ENCODE results near the gene C8A.

C8A gene

GRCh38 chr1:56898005-56898373 is 43.4 kb downstream of the C8A start:
- TF ChIP-seq CTCF (conservative IDR thresholded peaks at IDR 0.05; ENCODE audit: low read depth, low read length) = no peak
- no peak for DNase-seq (ENCODE audit: low read depth)
- H3K4me3 ChIP-seq (ENCODE audit: low read length) = no peak overlapping the region

- no peak for DNase-seq (ENCODE audit: low read depth)
- H3K4me3 ChIP-seq (ENCODE audit: low read length) = no peak overlapping the region
- no peak for TF ChIP-seq CTCF (conservative IDR thresholded peaks at IDR 0.05; ENCODE audit: low read depth, low read length)
Observed at GRCh38 chr1:56898879-56899278, 44.3 kb downstream of the C8A start.

- no peak for DNase-seq (ENCODE audit: low read depth)
- H3K4me3 ChIP-seq (ENCODE audit: low read length) = no peak overlapping the region
- TF ChIP-seq CTCF (conservative IDR thresholded peaks at IDR 0.05; ENCODE audit: low read depth, low read length) = no peak
Observed at GRCh38 chr1:56901716-56902115, 47.1 kb downstream of the C8A start.

- no peak for DNase-seq (ENCODE audit: low read depth)
- no peak overlapping the region for H3K4me3 ChIP-seq (ENCODE audit: low read length)
- no peak for TF ChIP-seq CTCF (conservative IDR thresholded peaks at IDR 0.05; ENCODE audit: low read depth, low read length)
Observed at GRCh38 chr1:56903778-56904177, 49.2 kb downstream of the C8A start.

GRCh38 chr1:56904663-56905397 is 50.2 kb downstream of the C8A start:
- no peak for TF ChIP-seq CTCF (conservative IDR thresholded peaks at IDR 0.05; ENCODE audit: low read depth, low read length)
- no peak overlapping the region for H3K4me3 ChIP-seq (ENCODE audit: low read length)
- no peak for DNase-seq (ENCODE audit: low read depth)

- no peak for DNase-seq (ENCODE audit: low read depth)
- H3K4me3 ChIP-seq (ENCODE audit: low read length) = no peak overlapping the region
- no peak for TF ChIP-seq CTCF (conservative IDR thresholded peaks at IDR 0.05; ENCODE audit: low read depth, low read length)
Observed at GRCh38 chr1:56905667-56906066, 51.1 kb downstream of the C8A start.

GRCh38 chr1:56908619-56909221 is 54.1 kb downstream of the C8A start:
- H3K4me3 ChIP-seq (ENCODE audit: low read length) = no peak overlapping the region
- no peak for TF ChIP-seq CTCF (conservative IDR thresholded peaks at IDR 0.05; ENCODE audit: low read depth, low read length)
- DNase-seq (ENCODE audit: low read depth) = no peak
